ENCODE data around the gene LGI1. TPM values are rescaled to one million over a fixed set of nuclear protein-coding genes. Genes with fewer than 3 reads are reported as not detected.

Gene LGI1
- total RNA-seq: not detected
- long read RNA-seq: 0 reads

DNA sequence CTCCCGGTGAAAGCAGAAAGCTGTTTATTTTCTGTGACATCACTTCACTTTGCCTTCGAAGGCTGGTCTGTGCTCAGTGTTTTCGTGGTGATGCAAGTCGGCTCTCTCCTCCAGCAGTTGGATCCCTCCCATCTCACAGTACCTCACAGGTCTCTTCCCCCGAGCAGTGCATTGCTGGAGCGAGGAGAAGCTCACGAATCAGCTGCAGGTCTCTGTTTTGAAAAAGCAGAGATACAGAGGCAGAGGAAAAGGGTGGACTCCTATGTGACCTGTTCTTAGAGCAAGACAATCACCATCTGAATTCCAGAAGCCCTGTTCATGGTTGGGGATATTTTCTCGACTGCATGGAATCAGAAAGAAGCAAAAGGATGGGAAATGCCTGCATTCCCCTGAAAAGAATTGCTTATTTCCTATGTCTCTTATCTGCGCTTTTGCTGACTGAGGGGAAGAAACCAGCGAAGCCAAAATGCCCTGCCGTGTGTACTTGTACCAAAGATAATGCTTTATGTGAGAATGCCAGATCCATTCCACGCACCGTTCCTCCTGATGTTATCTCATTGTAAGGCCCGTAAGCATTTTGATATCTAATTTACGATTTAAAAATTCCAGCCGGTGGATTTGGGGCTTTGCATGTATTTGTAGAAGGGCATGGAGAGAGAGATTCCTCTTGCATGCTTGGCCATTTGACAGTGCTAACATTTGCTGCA, at the start of gene LGI1:
LGI1 (plus strand) TSS at position 136 of the 707 bp plus-strand sequence; CDS start at position 345, 209 bp downstream.
- no peak for DNase-seq (ENCODE audit: low spot score)

DNA sequence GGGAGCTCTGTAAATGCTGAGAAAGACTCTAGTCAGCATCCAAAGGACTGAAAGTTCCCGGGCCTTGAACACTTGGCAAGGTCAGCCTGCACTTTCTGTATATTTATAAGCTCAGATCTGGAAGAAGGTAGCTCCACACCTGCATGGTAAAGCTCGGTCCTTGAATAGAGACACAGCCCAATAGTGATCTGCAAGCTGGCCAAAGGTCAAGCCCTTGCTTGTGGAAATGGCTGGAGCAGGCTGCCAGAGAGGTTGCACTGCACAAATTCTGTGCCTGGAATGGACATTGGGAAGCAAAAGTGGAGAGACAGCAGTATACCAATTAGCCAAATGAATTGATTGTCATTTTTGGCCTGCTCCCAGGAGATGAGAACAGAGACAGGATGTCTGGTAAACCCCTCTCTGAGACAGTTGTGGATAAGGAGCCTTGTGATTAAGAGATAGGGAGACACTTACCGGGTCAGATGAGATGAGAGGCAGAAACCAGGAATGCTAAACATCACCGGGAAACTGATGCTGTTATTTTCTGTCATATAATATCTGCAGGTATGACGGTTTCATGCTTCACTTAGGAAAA, 47.3 kb upstream of the LGI1 start:
- DNase-seq (ENCODE audit: low spot score): no peak

DNA sequence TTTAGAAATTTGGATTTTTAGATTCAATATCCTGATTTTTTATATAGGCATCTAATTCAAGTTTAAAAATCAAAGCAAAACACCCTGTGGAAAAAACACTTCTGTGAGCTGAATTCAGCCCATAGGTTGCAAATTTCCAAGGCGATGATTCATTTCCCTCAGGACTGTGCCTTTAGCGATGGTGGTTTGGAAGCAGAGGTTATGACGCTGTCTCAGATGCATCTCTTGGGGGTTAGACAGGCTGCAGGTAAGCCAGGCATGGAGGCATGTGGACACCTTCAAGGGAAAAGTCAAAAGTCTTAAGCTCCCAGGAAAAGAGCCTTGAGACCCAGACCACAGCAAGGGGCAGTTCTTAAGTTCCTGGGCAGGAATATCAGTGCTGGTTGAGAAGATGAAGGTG, 45.8 kb upstream of the LGI1 start:
- DNase-seq (ENCODE audit: low spot score): no peak

DNA sequence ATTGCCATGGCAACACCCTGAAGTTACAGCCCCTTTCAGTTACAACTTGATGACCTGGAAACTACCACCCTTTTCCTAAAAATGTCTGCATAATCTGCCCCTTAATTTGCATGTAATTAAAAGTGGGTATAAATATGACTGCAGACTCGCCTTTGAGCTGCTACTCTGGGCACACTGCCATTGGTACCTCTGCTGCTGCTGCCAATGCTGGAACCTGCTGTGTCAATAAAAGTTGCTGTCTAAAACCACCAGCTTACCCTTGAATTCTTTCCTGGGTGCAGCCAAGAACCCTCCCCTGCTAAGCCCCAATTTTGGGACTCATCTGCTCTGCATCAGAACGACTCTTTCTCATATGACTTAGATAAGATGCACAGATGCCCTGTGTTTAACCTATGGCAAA, 45.1 kb upstream of the LGI1 start:
- DNase-seq (ENCODE audit: low spot score): no peak

DNA sequence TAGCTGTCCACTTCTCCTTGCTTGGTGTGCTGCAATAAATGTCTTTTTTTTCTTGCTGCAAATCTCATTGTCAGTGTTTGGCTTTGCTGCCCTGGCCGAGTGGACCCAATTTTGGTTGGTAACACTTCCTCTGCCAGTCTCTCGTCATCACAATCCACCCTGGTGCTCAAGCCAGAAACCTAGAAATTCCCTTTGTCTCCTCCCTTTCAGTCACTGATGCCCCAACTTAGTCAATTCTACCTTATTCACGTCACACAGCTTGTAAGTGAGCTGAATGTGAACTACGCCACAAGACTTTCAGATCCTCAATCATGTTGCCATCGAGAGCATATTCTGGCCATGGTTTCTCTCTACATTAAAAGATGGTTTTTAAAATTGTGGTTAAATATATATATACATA, 42.4 kb upstream of the LGI1 start:
- DNase-seq (ENCODE audit: low spot score): no peak

DNA sequence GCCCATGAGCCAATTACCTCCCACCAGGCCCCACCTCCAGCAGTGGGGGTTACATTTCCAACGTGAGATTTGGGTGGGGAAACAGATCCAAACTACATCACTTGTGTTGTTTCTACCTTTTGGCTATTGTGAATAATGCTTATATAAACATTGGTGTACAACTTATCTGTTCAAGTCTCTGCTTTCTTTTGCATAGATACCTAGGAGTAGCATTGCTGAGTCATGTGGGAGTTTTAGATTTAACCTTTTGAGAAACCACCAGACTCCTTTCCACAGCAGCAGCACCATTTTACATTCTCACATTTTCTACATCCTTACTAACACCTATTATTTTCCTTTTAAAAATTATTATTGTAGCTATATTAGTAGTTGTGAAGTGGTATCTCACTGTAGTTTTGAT, 41.0 kb upstream of the LGI1 start:
- DNase-seq (ENCODE audit: low spot score): no peak

DNA sequence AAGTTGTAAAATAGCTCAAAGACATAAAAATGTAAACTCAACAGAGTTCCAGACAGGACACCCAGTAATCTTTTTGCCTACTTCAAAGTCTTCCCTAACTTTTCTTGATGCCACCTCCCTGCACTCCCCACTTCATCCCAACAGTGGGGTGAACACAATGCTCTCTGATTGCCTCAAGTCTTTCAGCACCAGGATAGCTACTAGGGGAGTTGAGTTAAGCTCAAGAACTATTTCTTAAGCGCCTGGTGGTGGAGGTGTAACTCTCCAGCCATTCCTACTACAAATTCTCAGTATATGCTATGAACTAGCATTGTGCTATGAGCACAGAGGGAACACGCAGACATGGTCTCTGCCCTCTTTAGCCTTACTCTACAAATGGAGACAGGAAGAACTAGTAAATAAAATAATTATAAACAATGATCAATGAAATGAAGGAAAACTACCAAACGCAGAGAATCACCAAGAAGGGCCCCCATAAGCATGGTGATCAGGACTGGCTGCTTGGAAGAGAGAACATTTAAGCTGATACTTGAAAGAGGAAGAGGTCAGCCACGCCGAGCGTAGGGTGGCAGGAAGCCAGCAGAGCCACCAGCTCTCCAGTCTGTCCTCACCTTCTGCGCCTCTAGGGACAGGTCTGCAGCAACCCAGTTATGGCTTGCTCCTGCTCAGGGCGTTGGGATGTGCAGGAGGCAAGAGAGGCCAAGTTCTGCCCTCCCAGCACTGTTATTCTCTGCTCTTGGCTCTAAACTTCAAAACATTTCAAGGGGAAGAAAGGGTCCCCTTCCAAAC, 38.6 kb upstream of the LGI1 start:
- no peak for DNase-seq (ENCODE audit: low spot score)

DNA sequence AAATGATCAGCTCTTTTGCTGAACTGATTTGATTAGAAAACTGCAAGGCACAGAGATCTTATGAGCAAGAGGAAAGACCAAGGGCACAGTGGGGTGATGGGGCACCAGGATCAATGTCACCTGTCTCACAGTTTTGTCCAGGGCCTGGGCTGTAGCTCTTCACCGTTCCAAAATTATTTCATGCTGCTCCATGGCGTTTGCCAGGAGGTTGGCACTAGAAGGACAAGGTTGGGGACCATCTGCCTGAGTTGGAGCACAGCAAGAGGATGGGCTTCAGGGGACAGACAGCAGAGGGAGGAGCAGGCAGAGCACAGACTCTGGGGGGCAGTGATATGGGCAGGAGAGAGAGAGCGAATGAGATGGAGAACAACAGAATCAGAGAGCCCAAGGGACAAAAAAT, 37.8 kb upstream of the LGI1 start:
- no peak for DNase-seq (ENCODE audit: low spot score)

DNA sequence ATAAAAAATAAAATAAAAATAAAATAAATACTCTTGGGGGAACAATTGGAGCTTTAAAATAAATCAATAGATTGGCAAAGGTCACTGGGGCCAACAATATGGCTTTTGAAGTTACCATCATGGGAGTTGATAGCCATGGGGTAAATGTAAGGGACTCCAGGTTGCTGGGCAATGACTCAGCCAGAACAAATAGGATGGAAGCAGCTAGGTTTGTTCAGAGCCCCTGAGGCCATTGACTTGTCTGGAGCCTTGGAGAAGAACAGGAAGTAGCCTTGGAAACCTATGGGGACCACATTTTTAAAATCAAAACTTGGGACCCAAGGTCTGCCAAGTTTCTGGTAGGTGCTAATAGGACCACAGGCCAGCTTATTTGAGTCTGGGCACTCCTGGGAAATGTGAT, 35.2 kb upstream of the LGI1 start:
- DNase-seq (ENCODE audit: low spot score): no peak

DNA sequence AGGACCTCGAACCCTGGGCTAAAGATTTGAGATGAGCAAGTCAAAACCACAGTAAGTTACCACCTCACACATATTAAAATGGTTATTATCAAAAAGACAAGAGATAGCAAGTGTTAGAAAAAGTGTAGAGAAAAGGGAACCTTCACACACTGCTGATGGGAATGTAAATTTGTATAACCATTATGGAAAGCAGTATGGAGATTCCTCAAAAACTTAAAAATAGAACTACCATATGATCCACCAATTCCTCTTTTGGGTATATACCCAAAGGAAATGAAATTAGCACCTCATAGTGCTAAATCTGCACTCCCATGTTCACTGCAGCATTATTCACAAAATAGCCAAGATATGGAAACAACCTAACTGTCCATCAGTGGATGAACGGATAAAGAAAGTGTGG, 34.6 kb upstream of the LGI1 start:
- no peak for DNase-seq (ENCODE audit: low spot score)

DNA sequence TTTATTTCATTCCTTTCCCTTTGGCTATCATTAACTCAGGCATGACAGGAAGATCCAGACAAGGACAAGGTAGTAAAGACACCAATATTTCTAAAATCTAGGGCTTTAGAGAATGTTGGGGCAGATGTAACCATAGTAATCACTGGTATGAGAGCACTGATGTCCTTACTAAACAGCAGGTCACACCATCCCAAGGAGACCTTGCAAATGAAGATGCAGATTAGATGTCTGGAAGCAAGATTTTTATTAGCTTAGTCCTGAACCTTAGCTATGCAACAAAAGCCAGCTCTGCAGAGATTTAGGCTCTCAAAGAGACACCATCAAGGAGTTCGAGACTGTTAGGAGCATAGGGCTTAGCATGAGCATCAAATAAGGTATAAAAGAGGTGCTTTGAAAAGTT, 31.7 kb upstream of the LGI1 start:
- DNase-seq (ENCODE audit: low spot score): no peak

DNA sequence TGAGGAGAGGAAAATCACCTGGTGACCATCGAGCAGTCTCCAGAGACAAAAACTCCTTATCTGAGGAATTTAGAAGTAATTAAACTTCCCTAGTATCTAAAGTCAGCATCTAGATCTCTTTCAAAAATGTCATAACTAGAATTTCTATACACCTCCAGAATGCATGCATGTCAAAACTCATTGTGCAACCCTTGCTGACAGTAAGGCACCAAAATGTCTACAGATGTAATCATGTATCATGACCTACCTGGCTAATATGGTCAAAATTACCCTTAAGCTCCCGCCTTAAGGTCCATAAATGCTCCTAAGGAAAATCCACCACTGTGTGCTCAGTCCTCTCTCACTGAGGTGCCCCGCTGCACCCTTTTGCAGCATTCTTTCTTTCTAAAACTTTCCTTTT, 16.4 kb upstream of the LGI1 start:
- no peak for DNase-seq (ENCODE audit: low spot score)

DNA sequence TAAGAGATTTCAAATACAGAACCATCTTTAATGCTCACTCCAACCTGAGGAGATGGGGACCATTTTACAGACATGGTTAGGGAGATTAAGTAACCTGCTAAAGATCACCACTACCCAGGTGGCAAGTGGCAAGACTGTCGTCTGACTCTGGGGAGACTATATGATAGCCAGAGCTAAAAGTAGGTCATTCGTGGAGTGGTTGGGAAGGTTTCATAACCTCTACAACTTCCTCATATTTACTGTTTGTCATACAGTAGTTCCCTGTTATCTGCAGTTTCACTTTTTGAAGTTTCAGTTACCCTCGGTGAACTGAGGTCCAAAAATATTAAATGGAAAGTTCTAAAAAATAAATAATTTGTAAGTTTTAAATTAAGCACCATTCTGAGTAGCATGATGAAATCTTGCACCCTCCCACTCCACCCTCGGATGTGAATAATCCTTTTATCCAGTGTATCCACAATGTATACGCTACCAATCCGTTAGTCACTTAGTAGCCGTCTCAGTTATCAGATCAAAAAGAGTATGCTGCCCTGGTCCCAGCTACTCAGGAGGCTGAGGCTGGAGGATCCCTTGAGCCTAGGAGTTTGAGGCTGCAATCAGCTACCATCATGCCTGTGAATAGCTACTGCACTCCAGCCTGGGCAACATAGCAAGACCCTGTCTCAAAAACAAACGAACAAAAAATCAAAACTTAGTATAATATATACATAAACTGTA, 14.9 kb upstream of the LGI1 start:
- no peak for DNase-seq (ENCODE audit: low spot score)

DNA sequence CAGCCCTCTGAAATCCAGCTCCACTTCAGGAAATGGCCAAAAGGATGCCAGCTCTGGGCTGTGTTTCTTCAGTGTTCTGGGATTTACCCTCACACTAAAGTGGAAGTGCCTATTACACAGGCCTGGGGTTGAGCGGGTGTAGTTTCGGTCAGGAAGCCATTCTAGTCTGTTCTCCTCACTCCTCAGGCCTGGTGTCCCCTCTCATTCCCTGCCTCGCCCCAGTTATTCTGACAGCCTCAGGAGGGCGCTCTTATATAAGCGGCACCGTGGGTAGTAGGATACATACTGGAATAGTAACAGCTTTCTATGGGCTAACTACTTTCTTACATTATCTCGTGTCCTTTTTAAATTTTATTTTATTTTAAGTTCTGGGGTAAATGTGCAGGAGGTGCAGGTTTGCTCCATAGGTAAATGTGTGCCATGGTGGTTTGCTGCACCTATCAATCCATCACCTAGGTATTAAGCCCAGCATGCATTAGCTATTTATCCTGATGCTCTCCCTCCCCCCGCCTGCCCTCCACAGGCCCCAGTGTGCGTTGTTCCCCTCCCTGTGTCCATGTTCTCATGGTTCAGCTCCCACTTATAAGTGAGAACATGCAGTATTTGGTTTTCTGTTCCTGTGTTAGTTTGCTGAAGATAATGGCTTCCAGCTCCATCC, 12.2 kb upstream of the LGI1 start:
- DNase-seq (ENCODE audit: low spot score): no peak

DNA sequence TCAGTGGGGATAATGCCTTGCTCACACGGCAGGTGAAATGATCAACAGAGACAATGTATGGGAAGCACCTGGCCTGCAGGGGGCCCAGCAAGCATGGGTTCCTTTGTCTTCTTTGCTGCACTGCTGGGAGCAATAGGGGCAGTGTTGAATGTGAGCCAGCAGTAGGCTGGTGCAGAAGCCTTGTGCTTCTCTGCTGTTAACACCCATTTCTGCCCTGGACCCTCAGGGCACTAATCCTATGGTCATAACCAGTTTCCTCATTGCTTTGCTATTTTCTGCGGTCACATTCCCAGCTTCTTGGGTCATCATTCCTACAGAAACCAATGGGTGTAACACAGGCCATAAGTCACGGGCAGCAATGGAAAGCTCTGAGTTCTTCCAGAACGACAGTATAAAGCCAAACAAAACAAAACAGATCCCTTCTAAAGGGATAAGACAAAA, 10.9 kb upstream of the LGI1 start:
- DNase-seq (ENCODE audit: low spot score): no peak

DNA sequence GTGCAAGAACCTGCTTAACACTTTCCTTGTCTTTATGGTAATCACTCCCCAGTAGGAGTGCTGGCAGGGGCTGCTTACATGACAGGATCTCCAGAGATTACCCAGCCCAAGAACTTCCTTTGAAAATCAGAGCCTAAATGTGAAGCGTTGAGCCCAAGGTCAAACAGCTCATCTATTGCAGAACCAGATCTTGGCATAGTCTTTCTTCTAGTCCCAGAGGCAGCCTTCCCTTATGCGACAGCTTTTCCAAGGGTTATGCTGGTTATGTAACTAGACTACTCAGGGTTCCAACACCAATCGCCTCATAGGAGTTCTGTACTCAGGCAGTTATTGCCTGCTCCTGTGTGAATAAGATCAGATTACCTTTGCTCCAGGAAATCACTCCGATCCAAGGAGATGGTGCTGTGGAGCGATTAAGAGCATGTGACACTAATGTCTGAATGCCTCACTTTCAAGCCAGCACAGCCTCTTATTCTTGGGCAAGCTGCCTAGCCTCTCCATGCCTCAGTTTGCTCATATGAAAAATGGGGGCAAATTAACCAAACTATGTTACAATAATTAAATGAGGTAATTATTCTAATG, 8.4 kb upstream of the LGI1 start:
- no peak for DNase-seq (ENCODE audit: low spot score)

DNA sequence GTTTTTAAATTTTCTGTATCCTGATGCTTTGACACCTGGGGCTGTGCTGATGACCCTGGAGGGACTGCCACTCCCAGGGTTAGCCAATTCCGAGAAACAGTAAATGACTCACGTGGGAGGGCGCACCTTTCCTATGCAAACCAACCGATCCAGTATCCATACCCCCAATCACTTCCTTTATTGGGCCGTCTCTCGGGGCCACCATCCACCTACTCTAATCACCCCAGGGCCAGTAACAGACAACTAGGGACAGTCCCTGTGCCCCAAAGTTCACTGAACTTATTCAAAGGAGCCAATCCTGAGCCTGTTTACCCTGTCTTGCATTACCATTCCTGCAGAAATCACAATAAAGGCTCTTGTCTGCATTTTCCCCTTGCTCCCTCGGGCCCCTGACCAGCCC, 6.6 kb upstream of the LGI1 start:
- DNase-seq (ENCODE audit: low spot score): no peak

DNA sequence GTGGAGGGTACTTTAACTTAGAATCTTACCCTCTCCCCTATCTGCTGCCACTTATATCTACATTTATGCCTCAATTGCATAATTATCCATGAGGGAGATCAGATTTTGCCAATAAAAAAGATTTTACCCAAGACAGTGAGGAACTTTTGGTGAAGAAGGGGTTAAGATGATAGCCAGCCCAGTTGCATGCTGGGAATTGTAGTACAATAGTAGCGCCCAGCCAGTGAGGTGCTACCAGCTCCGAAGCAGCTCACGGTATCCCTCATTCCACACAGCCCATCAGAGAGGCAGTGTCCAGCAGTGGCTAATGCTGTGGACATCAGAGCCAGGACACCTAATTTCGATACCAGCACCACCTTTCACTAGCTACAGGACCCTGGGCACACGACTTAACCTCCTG, 5.9 kb upstream of the LGI1 start:
- no peak for DNase-seq (ENCODE audit: low spot score)

DNA sequence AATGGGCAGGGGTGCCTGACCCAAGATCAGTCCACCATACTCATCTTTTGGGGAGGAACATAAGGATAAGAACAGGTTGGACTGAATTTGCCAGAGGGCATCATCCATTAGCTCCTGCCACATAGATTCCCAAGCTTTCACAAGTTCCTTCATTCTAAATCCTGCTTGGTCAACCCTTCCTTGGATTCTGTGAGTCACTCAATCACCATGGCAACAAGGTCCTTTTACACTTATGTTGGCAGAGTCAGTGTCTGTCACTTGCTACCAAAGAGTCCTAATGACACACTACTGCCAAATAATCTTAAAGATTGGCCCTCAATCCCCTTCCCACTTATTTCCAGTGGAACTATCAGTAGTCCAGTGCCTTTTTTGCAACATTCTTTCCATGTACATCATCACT, 5.0 kb upstream of the LGI1 start:
- DNase-seq (ENCODE audit: low spot score): no peak

DNA sequence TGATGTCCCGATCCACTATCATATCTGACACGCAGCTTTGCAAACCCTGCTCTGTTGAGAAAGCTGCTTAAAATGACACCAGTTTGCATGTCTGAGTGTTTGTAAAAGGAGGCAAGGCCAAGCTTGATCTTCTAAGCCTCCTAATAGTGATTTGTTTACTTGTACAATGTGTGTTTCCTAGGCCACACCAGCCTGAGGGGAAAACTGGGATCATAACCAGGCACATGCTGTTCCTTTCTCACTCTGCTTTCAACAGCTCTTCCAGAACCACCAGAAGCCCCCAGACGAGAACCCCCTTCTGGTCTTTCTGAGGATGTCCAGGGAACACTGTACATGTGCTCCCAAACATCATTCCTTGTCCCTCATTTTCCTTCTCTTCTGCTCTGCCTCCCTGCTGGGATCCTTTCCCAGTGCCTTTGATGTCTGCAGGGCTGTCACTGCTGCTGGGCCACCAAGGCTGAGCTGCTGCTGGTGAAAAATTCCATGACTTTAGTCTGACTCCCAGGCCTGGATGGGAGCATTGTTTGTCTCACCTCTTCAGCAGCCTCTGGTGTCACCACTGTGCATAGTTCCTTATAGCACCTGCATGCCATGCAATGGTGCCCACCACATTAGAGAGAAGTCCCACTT, 4.0 kb upstream of the LGI1 start:
- DNase-seq (ENCODE audit: low spot score): no peak

DNA sequence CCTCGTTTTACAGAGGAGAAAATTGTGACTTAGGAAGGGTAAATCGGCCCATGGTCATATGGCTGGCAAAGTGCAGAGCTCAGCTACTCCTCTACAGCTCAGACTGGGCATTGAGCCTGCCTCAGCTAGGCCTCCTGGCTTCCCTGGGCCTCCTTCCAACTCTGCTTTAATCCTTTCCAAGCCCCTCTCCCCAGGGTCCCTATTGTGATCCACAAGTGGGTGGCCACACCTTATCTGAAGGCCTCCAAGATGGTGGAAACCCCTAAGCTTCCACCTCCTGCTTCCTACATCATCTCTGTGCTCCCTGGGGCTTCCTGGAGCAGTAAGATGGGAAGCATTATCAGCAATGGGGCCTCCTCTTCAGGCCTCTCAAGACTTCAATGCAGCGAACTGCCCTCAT, 3.0 kb upstream of the LGI1 start:
- no peak for DNase-seq (ENCODE audit: low spot score)
